Skeletal muscle satellite cell (primary cell): Measurements from ENCODE around the gene C21orf91.

Experiments
- H3K27me3 ChIP-seq: 2 replicates; pipeline ENCODE4 v1.7.0; 2013; ENCODE audit warnings: low read length; ENCODE audit not compliant: control insufficient read depth, insufficient read depth
- H3K36me3 ChIP-seq: 2 replicates; pipeline ENCODE4 v1.7.0; 2013; ENCODE audit warnings: mild to moderate bottlenecking, control low read depth, low read length; ENCODE audit not compliant: insufficient read depth
- H3K4me1 ChIP-seq: 2 replicates; pipeline ENCODE4 v1.7.0; 2013; ENCODE audit warnings: low read length; ENCODE audit not compliant: control insufficient read depth, insufficient read depth
- H3K4me2 ChIP-seq: 2 replicates; pipeline ENCODE4 v1.7.0; 2013; ENCODE audit warnings: mild to moderate bottlenecking, low read length
- H3K4me3 ChIP-seq: 2 replicates; pipeline ENCODE4 v1.7.0; 2013; ENCODE audit warnings: low read length
- H3K9ac ChIP-seq: 2 replicates; pipeline ENCODE4 v1.7.0; 2013; ENCODE audit warnings: mild to moderate bottlenecking, low read depth, low read length, moderate library complexity
- H3K9me3 ChIP-seq: replicated peaks from 2 replicates; pipeline ENCODE4 v1.7.0; 2013; ENCODE audit warnings: mild to moderate bottlenecking, control low read depth, low read length

C21orf91 gene

GRCh38 chr21:17742940-17743592, 76.1 kb downstream of the C21orf91 start:
- H3K4me3 ChIP-seq, result no peak overlapping the region
- no peak overlapping the region for H3K9ac ChIP-seq
- no peaks in the 10 kb centered on the region for H3K27me3 ChIP-seq
- no peaks in the 10 kb centered on the region for H3K9me3 ChIP-seq
- no peak overlapping the region for H3K4me2 ChIP-seq
- H3K36me3 ChIP-seq, result no peaks in the 10 kb centered on the region
- H3K4me1 ChIP-seq, result no peaks in the 10 kb centered on the region

DNA sequence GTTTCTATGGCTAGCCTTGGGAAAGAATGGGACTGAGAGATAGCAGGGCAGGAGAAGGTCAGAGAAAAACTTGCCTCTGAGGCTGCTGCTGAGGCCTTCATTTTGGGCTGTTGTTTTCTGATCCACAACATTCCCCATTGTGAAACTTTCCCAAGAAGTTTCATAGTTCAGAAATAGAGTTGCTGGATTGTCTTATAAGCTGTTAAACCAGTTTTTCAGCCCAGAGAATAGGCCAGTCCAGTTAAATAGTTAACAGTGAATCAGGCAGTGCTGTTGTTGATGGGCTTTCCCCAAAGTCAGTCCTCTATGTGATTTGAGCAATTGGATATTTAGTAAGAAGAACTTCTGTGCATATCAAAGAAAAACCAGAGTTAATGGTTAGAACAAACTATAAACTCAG, 77.0 kb downstream of the C21orf91 start:
- Histone ChIP-seq H3K4me2 (no peak overlapping the region), H3K4me1 (no peaks in the 10 kb centered on the region), H3K27me3 (no peaks in the 10 kb centered on the region), H3K9me3 (no peaks in the 10 kb centered on the region), H3K9ac (no peak overlapping the region), H3K4me3 (no peak overlapping the region), H3K36me3 (no peaks in the 10 kb centered on the region)
